ENCODE data around the gene AHDC1.

AHDC1 gene

GRCh38 chr1:27594564-27595510 is 9.1 kb downstream of the AHDC1 start (continued):
- no peak for TF ChIP-seq ZNF398 (tag by site-specific recombination; IDR thresholded peaks at IDR 0.05)
- TF ChIP-seq WT1 (tag by site-specific recombination; IDR thresholded peaks at IDR 0.05): peak; percentile 76; the same call in 1 of the 2 replicates
- TF ChIP-seq ZNF549 (tag by site-specific recombination; IDR thresholded peaks at IDR 0.05): no peak
- 0 out of 2 replicates have a peak, but pooled peaks have one; percentile 34 for TF ChIP-seq ZNF341 (tag by site-specific recombination; IDR thresholded peaks at IDR 0.05; ENCODE audit: low read depth)
- TF ChIP-seq BCL11B (tag by site-specific recombination; IDR thresholded peaks at IDR 0.05; ENCODE audit: low read depth): no peak
- TF ChIP-seq ZNF155 (tag by site-specific recombination; IDR thresholded peaks at IDR 0.05): no peak
- TF ChIP-seq ZNF660 (tag by site-specific recombination; IDR thresholded peaks at IDR 0.05): no peak
- TF ChIP-seq ZNF530 (tag by site-specific recombination; IDR thresholded peaks at IDR 0.05; ENCODE audit: low read depth): no peak
- TF ChIP-seq SP3 (tag by site-specific recombination; IDR thresholded peaks at IDR 0.05): no peak
- TF ChIP-seq ZSCAN30 (tag by site-specific recombination; IDR thresholded peaks at IDR 0.05): no peak
- TF ChIP-seq ZNF362 (tag by site-specific recombination; IDR thresholded peaks at IDR 0.05): no peak
- TF ChIP-seq ZNF558 (tag by site-specific recombination; IDR thresholded peaks at IDR 0.05): no peak
- 0 out of 2 replicates have a peak, but pooled peaks have one; percentile 46 for TF ChIP-seq ZNF473 (tag by site-specific recombination; IDR thresholded peaks at IDR 0.05)
- TF ChIP-seq ZNF561 (tag by site-specific recombination; IDR thresholded peaks at IDR 0.05; ENCODE audit: borderline replicate concordance): no peak
- peak; percentile 45 for TF ChIP-seq ZBTB10 (tag by site-specific recombination; IDR thresholded peaks at IDR 0.05)
- peak; percentile 67 for TF ChIP-seq ZFHX2 (tag by site-specific recombination; conservative IDR thresholded peaks at IDR 0.05)
- peak; percentile 33; the same call in 1 of the 2 replicates for TF ChIP-seq PATZ1 (tag by site-specific recombination; IDR thresholded peaks at IDR 0.05)
- TF ChIP-seq ZNF776 (tag by site-specific recombination; IDR thresholded peaks at IDR 0.05; ENCODE audit: borderline replicate concordance): peak; percentile 11; the same call in 1 of the 2 replicates
- no peak for TF ChIP-seq ZNF292 (tag by site-specific recombination; IDR thresholded peaks at IDR 0.05; ENCODE audit: borderline replicate concordance, low read depth)
- no peak for TF ChIP-seq SCRT1 (tag by site-specific recombination; IDR thresholded peaks at IDR 0.05; ENCODE audit: borderline replicate concordance)
- peak; percentile 82 for TF ChIP-seq ZNF600 (tag by site-specific recombination; IDR thresholded peaks at IDR 0.05)
- TF ChIP-seq OSR2 (tag by site-specific recombination; IDR thresholded peaks at IDR 0.05): no peak
- no peak for TF ChIP-seq MZF1 (tag by site-specific recombination; IDR thresholded peaks at IDR 0.05; ENCODE audit: borderline replicate concordance)
- 0 out of 2 replicates have a peak, but pooled peaks have one; percentile 9 for TF ChIP-seq ZNF791 (tag by site-specific recombination; IDR thresholded peaks at IDR 0.05)
- no peak for TF ChIP-seq ELK4 (IDR thresholded peaks at IDR 0.05; ENCODE audit: borderline replicate concordance, low read depth, low read length)
